ENCODE measurements around the gene CABP7.

DNA sequence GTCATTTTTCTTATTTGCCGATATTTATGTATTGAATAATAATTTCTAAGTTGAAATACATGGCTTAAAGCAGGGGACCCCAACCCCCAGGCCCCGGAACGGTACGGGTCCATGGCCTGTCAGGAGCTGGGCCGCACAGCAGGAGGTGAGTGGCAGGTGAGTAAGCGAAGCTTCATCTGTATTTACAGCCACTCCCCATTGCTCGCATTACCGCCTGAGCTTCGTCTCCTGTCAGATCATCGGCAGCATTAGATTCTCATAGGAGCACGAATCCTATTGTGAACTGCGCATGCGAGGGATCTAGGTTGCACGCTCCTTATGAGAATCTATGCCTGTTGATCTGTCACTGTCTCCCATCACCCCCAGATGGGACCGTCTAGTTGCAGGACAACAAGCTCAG, 42.5 kb downstream of the CABP7 start:
- TF ChIP-seq, protein P1, sequence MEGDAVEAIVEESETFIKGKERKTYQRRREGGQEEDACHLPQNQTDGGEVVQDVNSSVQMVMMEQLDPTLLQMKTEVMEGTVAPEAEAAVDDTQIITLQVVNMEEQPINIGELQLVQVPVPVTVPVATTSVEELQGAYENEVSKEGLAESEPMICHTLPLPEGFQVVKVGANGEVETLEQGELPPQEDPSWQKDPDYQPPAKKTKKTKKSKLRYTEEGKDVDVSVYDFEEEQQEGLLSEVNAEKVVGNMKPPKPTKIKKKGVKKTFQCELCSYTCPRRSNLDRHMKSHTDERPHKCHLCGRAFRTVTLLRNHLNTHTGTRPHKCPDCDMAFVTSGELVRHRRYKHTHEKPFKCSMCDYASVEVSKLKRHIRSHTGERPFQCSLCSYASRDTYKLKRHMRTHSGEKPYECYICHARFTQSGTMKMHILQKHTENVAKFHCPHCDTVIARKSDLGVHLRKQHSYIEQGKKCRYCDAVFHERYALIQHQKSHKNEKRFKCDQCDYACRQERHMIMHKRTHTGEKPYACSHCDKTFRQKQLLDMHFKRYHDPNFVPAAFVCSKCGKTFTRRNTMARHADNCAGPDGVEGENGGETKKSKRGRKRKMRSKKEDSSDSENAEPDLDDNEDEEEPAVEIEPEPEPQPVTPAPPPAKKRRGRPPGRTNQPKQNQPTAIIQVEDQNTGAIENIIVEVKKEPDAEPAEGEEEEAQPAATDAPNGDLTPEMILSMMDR (IDR thresholded peaks at IDR 0.05): no peak
- TF ChIP-seq POLR2A (IDR thresholded peaks at IDR 0.05): no peak

Data from adrenal gland (tissue), 5 donors.